Neural cell (in vitro differentiated cells): Measurements from ENCODE around the gene SGMS2.

Experiments used
- EZH2 ChIP-seq: fragments of 200-600, 300-800 bp; shearing (Covaris generic), sonication (generic); IDR thresholded peaks from 2 replicates; pipeline ENCODE4 v1.6.1; 2014; ENCODE audit warnings: antibody characterized with exemption, low read length, borderline replicate concordance, mild to moderate bottlenecking; ENCODE audit not compliant: insufficient read depth, poor library complexity, severe bottlenecking
- POLR2AphosphoS5 ChIP-seq: IDR thresholded peaks from 2 replicates; pipeline ENCODE4 v1.6.1; 2012
- RAD21 ChIP-seq: fragments of 450-650 bp; conservative IDR thresholded peaks from 2 replicates; pipeline ENCODE4 v1.6.1; 2014; ENCODE audit warnings: antibody characterized with exemption, mild to moderate bottlenecking, moderate library complexity
- SMC3 ChIP-seq: fragments of 450-650 bp; conservative IDR thresholded peaks from 2 replicates; pipeline ENCODE4 v1.6.1; 2014; ENCODE audit warnings: antibody characterized with exemption, mild to moderate bottlenecking, moderate library complexity; ENCODE audit not compliant: poor library complexity
- TAF1 ChIP-seq: IDR thresholded peaks from 2 replicates; pipeline ENCODE4 v1.6.1; 2012; ENCODE audit warnings: low read depth
- TF ChIP-seq, protein P1 (sequence below): fragments of 450-650 bp; IDR thresholded peaks from 2 replicates; pipeline ENCODE4 v1.5.1; 2014; ENCODE audit warnings: antibody characterized with exemption, mild to moderate bottlenecking, moderate library complexity; ENCODE audit not compliant: poor library complexity, severe bottlenecking
- TF ChIP-seq, protein P2 (sequence below): IDR thresholded peaks from 2 replicates; pipeline ENCODE4 v1.6.1; 2012; ENCODE audit warnings: borderline replicate concordance

DNA sequence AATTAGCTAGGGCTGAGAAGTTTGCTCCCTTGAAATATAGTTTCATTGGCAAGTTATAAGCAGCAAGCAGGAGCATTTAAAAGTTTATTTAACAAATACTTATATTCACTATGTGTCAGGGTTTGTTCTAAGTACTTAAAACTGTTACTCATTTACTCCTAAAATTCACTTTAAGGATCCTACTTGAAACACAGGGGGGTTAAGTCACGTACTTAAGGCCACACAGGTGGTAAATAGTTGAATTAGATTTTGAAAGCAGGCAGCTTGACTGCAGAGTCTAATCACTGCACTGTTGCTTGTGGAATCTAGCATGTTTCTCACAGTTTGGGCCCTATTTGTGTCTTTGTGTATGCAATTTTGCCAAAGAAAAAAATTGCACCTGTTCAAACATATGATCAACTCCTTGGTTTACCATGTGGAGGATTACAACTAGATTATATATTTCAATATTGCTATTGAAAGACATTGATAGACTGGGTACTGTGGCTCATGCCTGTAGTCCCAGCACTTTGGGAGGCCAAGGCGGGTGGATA lies 7.6 kb downstream of the SGMS2 start:
- TF ChIP-seq, protein P1, sequence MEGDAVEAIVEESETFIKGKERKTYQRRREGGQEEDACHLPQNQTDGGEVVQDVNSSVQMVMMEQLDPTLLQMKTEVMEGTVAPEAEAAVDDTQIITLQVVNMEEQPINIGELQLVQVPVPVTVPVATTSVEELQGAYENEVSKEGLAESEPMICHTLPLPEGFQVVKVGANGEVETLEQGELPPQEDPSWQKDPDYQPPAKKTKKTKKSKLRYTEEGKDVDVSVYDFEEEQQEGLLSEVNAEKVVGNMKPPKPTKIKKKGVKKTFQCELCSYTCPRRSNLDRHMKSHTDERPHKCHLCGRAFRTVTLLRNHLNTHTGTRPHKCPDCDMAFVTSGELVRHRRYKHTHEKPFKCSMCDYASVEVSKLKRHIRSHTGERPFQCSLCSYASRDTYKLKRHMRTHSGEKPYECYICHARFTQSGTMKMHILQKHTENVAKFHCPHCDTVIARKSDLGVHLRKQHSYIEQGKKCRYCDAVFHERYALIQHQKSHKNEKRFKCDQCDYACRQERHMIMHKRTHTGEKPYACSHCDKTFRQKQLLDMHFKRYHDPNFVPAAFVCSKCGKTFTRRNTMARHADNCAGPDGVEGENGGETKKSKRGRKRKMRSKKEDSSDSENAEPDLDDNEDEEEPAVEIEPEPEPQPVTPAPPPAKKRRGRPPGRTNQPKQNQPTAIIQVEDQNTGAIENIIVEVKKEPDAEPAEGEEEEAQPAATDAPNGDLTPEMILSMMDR, result no peak
- TF ChIP-seq POLR2AphosphoS5 (no peak), SMC3 (no peak), TAF1 (no peak), EZH2 (no peak), RAD21 (no peak)
- TF ChIP-seq, protein P2, sequence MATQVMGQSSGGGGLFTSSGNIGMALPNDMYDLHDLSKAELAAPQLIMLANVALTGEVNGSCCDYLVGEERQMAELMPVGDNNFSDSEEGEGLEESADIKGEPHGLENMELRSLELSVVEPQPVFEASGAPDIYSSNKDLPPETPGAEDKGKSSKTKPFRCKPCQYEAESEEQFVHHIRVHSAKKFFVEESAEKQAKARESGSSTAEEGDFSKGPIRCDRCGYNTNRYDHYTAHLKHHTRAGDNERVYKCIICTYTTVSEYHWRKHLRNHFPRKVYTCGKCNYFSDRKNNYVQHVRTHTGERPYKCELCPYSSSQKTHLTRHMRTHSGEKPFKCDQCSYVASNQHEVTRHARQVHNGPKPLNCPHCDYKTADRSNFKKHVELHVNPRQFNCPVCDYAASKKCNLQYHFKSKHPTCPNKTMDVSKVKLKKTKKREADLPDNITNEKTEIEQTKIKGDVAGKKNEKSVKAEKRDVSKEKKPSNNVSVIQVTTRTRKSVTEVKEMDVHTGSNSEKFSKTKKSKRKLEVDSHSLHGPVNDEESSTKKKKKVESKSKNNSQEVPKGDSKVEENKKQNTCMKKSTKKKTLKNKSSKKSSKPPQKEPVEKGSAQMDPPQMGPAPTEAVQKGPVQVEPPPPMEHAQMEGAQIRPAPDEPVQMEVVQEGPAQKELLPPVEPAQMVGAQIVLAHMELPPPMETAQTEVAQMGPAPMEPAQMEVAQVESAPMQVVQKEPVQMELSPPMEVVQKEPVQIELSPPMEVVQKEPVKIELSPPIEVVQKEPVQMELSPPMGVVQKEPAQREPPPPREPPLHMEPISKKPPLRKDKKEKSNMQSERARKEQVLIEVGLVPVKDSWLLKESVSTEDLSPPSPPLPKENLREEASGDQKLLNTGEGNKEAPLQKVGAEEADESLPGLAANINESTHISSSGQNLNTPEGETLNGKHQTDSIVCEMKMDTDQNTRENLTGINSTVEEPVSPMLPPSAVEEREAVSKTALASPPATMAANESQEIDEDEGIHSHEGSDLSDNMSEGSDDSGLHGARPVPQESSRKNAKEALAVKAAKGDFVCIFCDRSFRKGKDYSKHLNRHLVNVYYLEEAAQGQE, result no peak
